HG02885 (cell line): ENCODE measurements around the gene VMAC.

ENCODE experiments used
- ATAC-seq: cut with Tn5 transposase; IDR thresholded peaks from one replicate; pipeline ENCODE4 v1.9.1; 2021; ENCODE audit warnings: mild to moderate bottlenecking; ENCODE audit not compliant: unreplicated experiment, poor library complexity

VMAC gene

GRCh38 chr19:5926641-5927440 is 22.2 kb downstream of the VMAC start:
- ATAC-seq, result no peak

- peak; percentile 50 for ATAC-seq
These were observed 22.8 kb downstream of the VMAC start for GRCh38 chr19:5927441-5927821.

- no peak for ATAC-seq
These were observed 24.5 kb downstream of the VMAC start for GRCh38 chr19:5929179-5929578.

GRCh38 chr19:5929625-5930024 is 25.0 kb downstream of the VMAC start:
- ATAC-seq, result no peak

- no peak for ATAC-seq
These were observed 26.6 kb downstream of the VMAC start for GRCh38 chr19:5931251-5931650.

GRCh38 chr19:5932146-5932545 is 27.5 kb downstream of the VMAC start:
- ATAC-seq, result no peak

GRCh38 chr19:5932609-5933262 is 28.1 kb downstream of the VMAC start:
- ATAC-seq, result no peak

- no peak for ATAC-seq
These were observed 28.9 kb downstream of the VMAC start for GRCh38 chr19:5933391-5934068.

GRCh38 chr19:5934069-5934401 is 29.4 kb downstream of the VMAC start:
- no peak for ATAC-seq

GRCh38 chr19:5934774-5935472 is 30.3 kb downstream of the VMAC start:
- ATAC-seq, result no peak

GRCh38 chr19:5935473-5936291 is 31.0 kb downstream of the VMAC start:
- ATAC-seq, result no peak

- no peak for ATAC-seq
These were observed 31.6 kb downstream of the VMAC start for GRCh38 chr19:5936292-5936592.

GRCh38 chr19:5937550-5937949 is 32.9 kb downstream of the VMAC start:
- no peak for ATAC-seq

GRCh38 chr19:5940260-5941208 is 35.9 kb downstream of the VMAC start:
- no peak for ATAC-seq

- ATAC-seq, result no peak
These were observed 37.0 kb downstream of the VMAC start for GRCh38 chr19:5941673-5942072.

- no peak for ATAC-seq
These were observed 38.4 kb downstream of the VMAC start for GRCh38 chr19:5943045-5943444.

- no peak for ATAC-seq
These were observed 39.0 kb downstream of the VMAC start for GRCh38 chr19:5943623-5944022.

GRCh38 chr19:5947435-5947834 is 42.8 kb downstream of the VMAC start:
- no peak for ATAC-seq
